MCF 10A (cell line): ENCODE results near the gene GABRB1. TPM values are rescaled to one million over a fixed set of nuclear protein-coding genes. Genes with fewer than 3 reads are reported as not detected.
A peak's percentile ranks its signal among the peaks of the same experiment; 100 is the strongest.

Source experiments
- BruUV-seq: library from RNA; stranded (reverse); fragments of 400-500 nt; replicated peaks from 2 replicates; lab custom pipeline; 2021; lab: Mats Ljungman, UMichigan
- CTCF ChIA-PET: fragments of 300-600 bp; sonication (Branson Sonifier 250); formaldehyde crosslinking; extraction: SDS; loops from one replicate; lab custom pipeline; 2021; ENCODE audit warnings: antibody characterized with exemption, inconsistent platforms; lab: Yijun Ruan, JAX
- POLR2A ChIA-PET: fragments of 300-600, 350-650 bp; sonication (Branson Sonifier 250); formaldehyde crosslinking; extraction: SDS; loops from one replicate; lab custom pipeline; 2020; ENCODE audit warnings: antibody characterized with exemption, inconsistent platforms; lab: Yijun Ruan, JAX
- DNase-seq: peaks from one replicate; pipeline ENCODE4 v3.0.0-alpha.2; 2018; ENCODE audit not compliant: unreplicated experiment
- H3K27ac Mint-ChIP-seq: one replicate; pipeline ENCODE4 v1.8.0; 2022; ENCODE audit warnings: mild to moderate bottlenecking, low read depth, mixed read lengths; ENCODE audit not compliant: unreplicated experiment
- H3K27me3 Mint-ChIP-seq: one replicate; pipeline ENCODE4 v1.8.0; 2022; ENCODE audit warnings: mixed read lengths; ENCODE audit not compliant: insufficient read depth, unreplicated experiment
- H3K36me3 Mint-ChIP-seq: one replicate; pipeline ENCODE4 v1.8.0; 2022; ENCODE audit warnings: mild to moderate bottlenecking, moderate library complexity, mixed read lengths; ENCODE audit not compliant: insufficient read depth, unreplicated experiment
- H3K4me1 Mint-ChIP-seq: one replicate; pipeline ENCODE4 v1.8.0; 2022; ENCODE audit warnings: mixed read lengths; ENCODE audit not compliant: insufficient read depth, unreplicated experiment
- H3K4me3 Mint-ChIP-seq: one replicate; pipeline ENCODE4 v1.8.0; 2022; ENCODE audit warnings: mild to moderate bottlenecking, moderate library complexity, mixed read lengths; ENCODE audit not compliant: unreplicated experiment
- H3K9me3 Mint-ChIP-seq: one replicate; pipeline ENCODE4 v1.8.0; 2022; ENCODE audit warnings: mixed read lengths; ENCODE audit not compliant: unreplicated experiment
- intact Hi-C: fragments of 100-400 bp; cut with micrococcal nuclease; formaldehyde crosslinking; loops from 2 replicates; pipeline ENCODE4 v1.14.1; 2022
- total RNA-seq: library from RNA; stranded (reverse); gene quantifications from 2 replicates; pipeline ENCODE4 v1.2.3, GENCODE V29; 2022
- TF ChIP-seq, protein P1 (sequence below): fragments of 200-600 bp; IDR thresholded peaks from one replicate; pipeline ENCODE4 v1.8.0; 2022; ENCODE audit warnings: antibody characterized with exemption, mild to moderate bottlenecking; ENCODE audit not compliant: unreplicated experiment

Gene GABRB1
- total RNA-seq, 1 experiment from 2014 or later = not detected

- H3K27me3 Mint-ChIP-seq = peaks cover 44% of the 10 kb centered on the region
- no peaks in the 10 kb centered on the region for H3K9me3 Mint-ChIP-seq
- intact Hi-C loops = no loop called here
- POLR2A ChIA-PET = no interaction called here
- DNase-seq = peak; percentile 0
- no peak overlapping the region for H3K27ac Mint-ChIP-seq
- H3K4me1 Mint-ChIP-seq = no peaks in the 10 kb centered on the region
- no TSS peak for BruUV-seq
- TF ChIP-seq, protein P1, sequence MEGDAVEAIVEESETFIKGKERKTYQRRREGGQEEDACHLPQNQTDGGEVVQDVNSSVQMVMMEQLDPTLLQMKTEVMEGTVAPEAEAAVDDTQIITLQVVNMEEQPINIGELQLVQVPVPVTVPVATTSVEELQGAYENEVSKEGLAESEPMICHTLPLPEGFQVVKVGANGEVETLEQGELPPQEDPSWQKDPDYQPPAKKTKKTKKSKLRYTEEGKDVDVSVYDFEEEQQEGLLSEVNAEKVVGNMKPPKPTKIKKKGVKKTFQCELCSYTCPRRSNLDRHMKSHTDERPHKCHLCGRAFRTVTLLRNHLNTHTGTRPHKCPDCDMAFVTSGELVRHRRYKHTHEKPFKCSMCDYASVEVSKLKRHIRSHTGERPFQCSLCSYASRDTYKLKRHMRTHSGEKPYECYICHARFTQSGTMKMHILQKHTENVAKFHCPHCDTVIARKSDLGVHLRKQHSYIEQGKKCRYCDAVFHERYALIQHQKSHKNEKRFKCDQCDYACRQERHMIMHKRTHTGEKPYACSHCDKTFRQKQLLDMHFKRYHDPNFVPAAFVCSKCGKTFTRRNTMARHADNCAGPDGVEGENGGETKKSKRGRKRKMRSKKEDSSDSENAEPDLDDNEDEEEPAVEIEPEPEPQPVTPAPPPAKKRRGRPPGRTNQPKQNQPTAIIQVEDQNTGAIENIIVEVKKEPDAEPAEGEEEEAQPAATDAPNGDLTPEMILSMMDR = no peak
- H3K4me3 Mint-ChIP-seq = no peak overlapping the region
- CTCF ChIA-PET = no interaction called here
- no peaks in the 10 kb centered on the region for H3K36me3 Mint-ChIP-seq
Measured at GRCh38 chr4:47410271-47410670, 378.9 kb downstream of the GABRB1 start.

DNA sequence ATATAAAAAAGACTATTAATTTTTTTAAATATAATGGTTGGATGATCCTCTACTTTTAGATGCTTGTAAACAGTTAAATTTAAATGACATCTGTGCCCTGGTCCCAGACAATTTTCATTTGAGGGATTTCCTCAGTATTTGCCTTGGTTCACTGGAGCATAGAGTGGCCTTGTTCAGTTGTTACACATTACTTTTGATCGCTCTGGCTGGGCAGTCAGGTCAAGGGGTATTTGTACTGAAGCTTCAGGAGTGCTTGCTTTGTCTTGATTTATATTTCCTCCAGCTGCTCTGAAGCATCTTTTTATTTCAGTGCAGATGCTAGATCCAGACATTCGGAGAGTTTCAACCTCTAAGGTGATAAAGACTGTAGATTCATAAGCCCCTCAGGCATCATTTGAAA lies 382.2 kb downstream of the GABRB1 start:
- Mint-ChIP-seq H3K36me3 (no peaks in the 10 kb centered on the region), H3K27ac (no peak overlapping the region), H3K4me1 (no peaks in the 10 kb centered on the region), H3K4me3 (no peak overlapping the region), H3K9me3 (no peaks in the 10 kb centered on the region), H3K27me3 (peaks cover 38% of the 10 kb centered on the region)
- TF ChIP-seq, protein P1 = no peak
- DNase-seq = no peak
- ChIA-PET POLR2A (interaction anchor here (0.7 kb wide), 1 partner anchor 9 kb away, joined by 3 read pairs; no protein-coding TSS in a partner anchor), CTCF (no interaction called here)
- BruUV-seq = no TSS peak
- intact Hi-C loops = no loop called here

DNA sequence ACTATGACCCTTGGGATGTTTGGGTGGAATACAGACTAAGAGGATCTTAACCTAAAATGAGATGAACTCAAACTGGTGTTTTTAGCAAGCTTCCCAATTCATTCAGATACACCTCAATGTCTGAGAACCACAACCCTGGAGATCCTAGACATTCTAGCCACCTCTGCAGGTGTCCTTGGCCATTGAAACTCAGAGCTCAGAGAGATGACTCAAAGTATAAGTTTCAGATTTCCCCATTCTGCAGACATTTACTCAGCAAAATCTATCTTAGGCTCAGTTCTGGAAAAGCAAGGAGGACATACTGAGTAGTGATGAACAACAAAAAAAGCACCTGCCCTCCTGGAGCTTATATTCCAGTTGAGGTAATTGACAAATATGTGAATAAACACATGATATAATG lies 384.4 kb downstream of the GABRB1 start:
- CTCF ChIA-PET = no interaction called here
- Mint-ChIP-seq H3K27ac (no peak overlapping the region), H3K9me3 (no peaks in the 10 kb centered on the region), H3K36me3 (no peaks in the 10 kb centered on the region), H3K4me3 (no peak overlapping the region), H3K27me3 (peaks cover 23% of the 10 kb centered on the region), H3K4me1 (no peaks in the 10 kb centered on the region)
- TF ChIP-seq, protein P1 = no peak
- no peak for DNase-seq
- intact Hi-C loops = no loop called here
- POLR2A ChIA-PET = interaction anchor here (0.7 kb wide), 1 partner anchor 8 kb away, joined by 4 read pairs; no protein-coding TSS in a partner anchor
- BruUV-seq = no TSS peak

DNA sequence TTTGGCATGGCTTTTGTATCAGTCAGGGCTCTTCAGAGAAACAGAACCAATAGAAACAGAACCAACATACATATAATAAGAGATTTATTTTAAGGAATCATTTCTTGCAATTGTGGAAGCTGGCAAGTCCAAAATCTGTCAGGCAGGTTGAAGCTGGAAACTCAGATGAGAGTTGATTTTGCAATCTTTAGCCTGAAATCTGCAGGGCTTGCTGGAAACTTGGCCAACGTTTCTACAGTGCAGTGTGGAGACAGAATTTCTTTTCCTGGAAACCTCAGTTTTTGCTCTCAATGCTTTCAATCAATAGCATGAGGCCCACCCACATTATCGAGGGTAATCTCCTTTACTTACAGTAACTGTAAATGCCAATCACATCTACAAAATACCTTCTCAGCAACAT lies 386.8 kb downstream of the GABRB1 start:
- intact Hi-C loops = no loop called here
- no TSS peak for BruUV-seq

More for the DNA sequence above, 386.8 kb downstream of the GABRB1 start:
- Mint-ChIP-seq H3K4me1 (no peaks in the 10 kb centered on the region), H3K9me3 (no peaks in the 10 kb centered on the region), H3K4me3 (no peak overlapping the region), H3K36me3 (no peaks in the 10 kb centered on the region), H3K27ac (no peak overlapping the region), H3K27me3 (peaks cover 16% of the 10 kb centered on the region)
- TF ChIP-seq, protein P1 = no peak
- peak; percentile 1 for DNase-seq
- POLR2A ChIA-PET = interaction anchor here (0.6 to 0.7 kb wide), 2 partner anchors 20 to 67 kb away, joined by 3 read pairs; partner anchors contain the start of gene ATP10D
- CTCF ChIA-PET = interaction anchor here (0.6 kb wide), 1 partner anchor 591 kb away, joined by 3 read pairs; no protein-coding TSS in a partner anchor
